ENCODE results near the gene PHLPP1. TPM values are rescaled to one million over a fixed set of nuclear protein-coding genes. Genes with fewer than 3 reads are reported as not detected.

PHLPP1 gene
- total RNA-seq, 4 donors from 2014 or later: 28.1 to 56.6 (median 37.1) TPM

DNA sequence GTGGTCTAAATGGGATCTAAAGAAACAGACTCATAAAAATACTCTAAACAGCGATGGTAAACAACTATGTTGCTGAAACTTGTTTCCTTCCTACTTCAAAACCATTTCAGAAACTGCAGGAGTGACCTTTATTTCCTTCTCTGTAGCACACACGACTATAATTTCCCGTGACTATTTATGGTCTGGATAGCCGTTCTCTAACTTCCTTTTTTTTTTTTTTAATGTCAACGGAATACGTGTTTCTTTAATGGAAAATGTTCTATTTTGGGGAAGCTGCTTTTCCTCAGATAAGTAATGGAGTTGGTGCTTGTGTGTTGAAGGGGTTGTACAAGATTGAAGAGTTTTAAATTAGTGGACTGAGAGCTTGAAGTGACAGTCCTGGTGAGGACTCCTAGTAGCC, 224.1 kb downstream of the PHLPP1 start:
- Histone ChIP-seq H3K9me3 (no peaks in the 10 kb centered on the region), H3K4me1 (peaks cover 21% of the 10 kb centered on the region), H3K4me3 (no peak overlapping the region), H3K27me3 (no peaks in the 10 kb centered on the region), H3K36me3 (peaks cover 4% of the 10 kb centered on the region), H3K27ac (no peak overlapping the region)
- DNase-seq (ENCODE audit: low spot score in 2 of 2): no peak
- 56% methylated on average over 6 of the region's 6 CpGs for WGBS
- TF ChIP-seq POLR2A (IDR thresholded peaks at IDR 0.05): no peak
- no peak for TF ChIP-seq EP300 (IDR thresholded peaks at IDR 0.05)
- no peak for TF ChIP-seq POLR2AphosphoS5 (IDR thresholded peaks at IDR 0.05)
- TF ChIP-seq CTCF (IDR thresholded peaks at IDR 0.05): no peak

GRCh38 chr18:62939926-62940325, 224.6 kb downstream of the PHLPP1 start:
- TF ChIP-seq POLR2AphosphoS5 (IDR thresholded peaks at IDR 0.05) (no peak), POLR2A (IDR thresholded peaks at IDR 0.05) (no peak), CTCF (IDR thresholded peaks at IDR 0.05) (no peak), EP300 (IDR thresholded peaks at IDR 0.05) (no peak)
- H3K4me3 ChIP-seq: no peak overlapping the region
- no peak for DNase-seq (ENCODE audit: low spot score in 2 of 2)
- 85% methylated on average over 3 of the region's 3 CpGs for WGBS
- H3K27me3 ChIP-seq: no peaks in the 10 kb centered on the region
- peaks cover 4% of the 10 kb centered on the region for H3K36me3 ChIP-seq
- H3K9me3 ChIP-seq: no peaks in the 10 kb centered on the region
- peaks cover 21% of the 10 kb centered on the region for H3K4me1 ChIP-seq
- H3K27ac ChIP-seq: no peak overlapping the region

DNA sequence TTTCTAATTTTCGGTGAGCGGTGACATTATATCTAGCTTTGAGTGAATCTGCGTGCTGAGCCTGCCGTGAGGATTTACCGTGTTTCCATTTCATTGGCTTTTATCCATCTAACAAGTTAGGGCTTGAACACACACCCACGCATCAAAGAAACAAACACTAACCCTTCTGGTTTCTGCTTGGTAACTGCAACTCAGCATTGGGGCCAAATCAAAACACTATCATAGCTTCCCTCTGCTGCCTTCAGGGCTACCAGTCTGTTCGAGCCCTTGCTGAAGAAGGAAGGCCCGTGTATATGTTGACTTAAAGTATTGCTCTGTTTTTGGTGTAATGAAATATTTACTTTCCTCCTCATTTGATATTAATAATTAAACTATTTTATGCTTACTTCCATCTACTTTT, 227.2 kb downstream of the PHLPP1 start:
- no peak for DNase-seq (ENCODE audit: low spot score in 2 of 2)
- H3K27ac ChIP-seq: no peak overlapping the region

GRCh38 chr18:62944454-62944853, 229.1 kb downstream of the PHLPP1 start:
- DNase-seq (ENCODE audit: low spot score in 2 of 2): no peak
- Histone ChIP-seq H3K27me3 (no peaks in the 10 kb centered on the region), H3K4me1 (peaks cover 4% of the 10 kb centered on the region), H3K4me3 (no peak overlapping the region), H3K27ac (no peak overlapping the region), H3K36me3 (peaks cover 16% of the 10 kb centered on the region), H3K9me3 (no peaks in the 10 kb centered on the region)
- TF ChIP-seq EP300 (IDR thresholded peaks at IDR 0.05) (no peak), CTCF (IDR thresholded peaks at IDR 0.05) (no peak), POLR2A (IDR thresholded peaks at IDR 0.05) (no peak), POLR2AphosphoS5 (IDR thresholded peaks at IDR 0.05) (no peak)

More for the DNA sequence above, 227.2 kb downstream of the PHLPP1 start:
- TF ChIP-seq EP300 (IDR thresholded peaks at IDR 0.05) (no peak), CTCF (IDR thresholded peaks at IDR 0.05) (no peak), POLR2AphosphoS5 (IDR thresholded peaks at IDR 0.05) (no peak), POLR2A (IDR thresholded peaks at IDR 0.05) (no peak)
- H3K4me3 ChIP-seq: no peak overlapping the region
- H3K4me1 ChIP-seq: peaks cover 13% of the 10 kb centered on the region
- 67% methylated on average over 8 of the region's 8 CpGs for WGBS
- H3K36me3 ChIP-seq: peaks cover 16% of the 10 kb centered on the region
- no peaks in the 10 kb centered on the region for H3K27me3 ChIP-seq
- no peaks in the 10 kb centered on the region for H3K9me3 ChIP-seq

- Histone ChIP-seq H3K36me3 (peaks cover 13% of the 10 kb centered on the region), H3K4me1 (no peaks in the 10 kb centered on the region), H3K27ac (no peak overlapping the region), H3K27me3 (no peaks in the 10 kb centered on the region), H3K4me3 (no peak overlapping the region), H3K9me3 (no peaks in the 10 kb centered on the region)
- DNase-seq (ENCODE audit: low spot score in 2 of 2): no peak
- WGBS: 95% methylated on average over 2 of the region's 2 CpGs
- no peak for TF ChIP-seq CTCF (IDR thresholded peaks at IDR 0.05)
- TF ChIP-seq POLR2A (IDR thresholded peaks at IDR 0.05): no peak
- no peak for TF ChIP-seq EP300 (IDR thresholded peaks at IDR 0.05)
- no peak for TF ChIP-seq POLR2AphosphoS5 (IDR thresholded peaks at IDR 0.05)
Observed at GRCh38 chr18:62948788-62949187, 233.4 kb downstream of the PHLPP1 start.

Measured in suprapubic skin (tissue), 4 donors.